DMS153 treated with DMSO at 0.1 percent for 48 hours (cell line): ENCODE data around the gene THSD4.
"Not testable (repeated sequence)": the region's sequence is repeated elsewhere in the genome, so short reads cannot be mapped to it uniquely, and the experiment has no call there.

Experiments used
- DNase-seq: peaks from one replicate; lab custom pipeline; 2025; ENCODE audit not compliant: unreplicated experiment; lab: John Stamatoyannopoulos, UW

Gene THSD4

DNA sequence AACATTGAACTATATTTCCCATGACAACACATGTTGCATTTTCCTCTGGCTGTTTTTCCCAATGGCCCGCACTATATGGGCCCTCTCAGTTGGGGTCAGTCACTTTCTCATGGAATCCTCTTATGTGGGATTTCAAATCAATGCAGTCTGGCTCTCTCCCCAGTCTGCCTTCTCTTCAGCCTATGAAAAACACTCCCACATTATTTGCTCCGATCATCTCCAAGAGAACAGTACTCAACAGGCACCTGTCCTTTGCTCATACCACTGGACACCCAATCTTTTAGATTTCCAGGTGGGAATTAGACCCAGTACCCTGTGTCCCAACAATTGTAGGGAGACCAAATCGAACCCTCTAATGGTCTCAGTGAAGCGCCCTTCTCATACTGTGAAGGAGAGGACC lies 251.3 kb downstream of the THSD4 start:
- no peak for DNase-seq

DNA sequence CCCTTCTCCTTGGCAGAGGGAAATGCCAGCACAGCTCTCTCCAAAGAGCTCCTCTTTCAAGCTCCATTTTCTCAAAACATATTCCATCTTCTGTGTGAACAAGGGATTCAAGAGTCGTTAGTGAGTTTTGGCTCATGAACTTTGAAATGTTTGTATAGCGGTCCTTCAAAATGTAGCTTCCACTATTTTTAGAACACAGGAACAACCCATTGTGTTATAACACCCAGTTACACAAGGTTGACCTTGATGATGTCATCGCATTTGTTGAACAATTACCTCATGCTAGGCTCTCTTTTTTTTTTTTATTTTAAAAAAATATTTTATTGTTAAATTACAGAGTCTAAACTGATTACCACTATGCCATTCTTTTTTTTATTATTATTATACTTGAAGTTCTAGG lies 251.7 kb downstream of the THSD4 start:
- no peak for DNase-seq

DNA sequence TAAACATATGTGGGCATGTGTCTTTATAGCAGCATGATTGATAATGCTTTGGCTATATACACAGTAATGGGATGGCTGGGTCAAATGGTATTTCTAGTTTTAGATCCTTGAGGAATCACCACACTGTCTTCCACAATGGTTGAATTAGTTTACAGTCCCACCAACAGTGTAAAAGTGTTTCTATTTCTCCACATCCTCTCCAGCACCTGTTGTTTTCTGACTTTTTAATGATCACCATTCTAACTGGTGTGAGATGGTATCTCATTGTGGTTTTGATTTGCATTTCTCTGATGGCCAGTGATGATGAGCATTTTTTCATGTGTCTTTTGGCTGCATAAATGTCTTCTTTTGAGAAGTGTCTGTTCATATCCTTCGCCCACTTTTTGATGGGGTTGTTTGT lies 252.5 kb downstream of the THSD4 start:
- not testable (repeated sequence) for DNase-seq

DNA sequence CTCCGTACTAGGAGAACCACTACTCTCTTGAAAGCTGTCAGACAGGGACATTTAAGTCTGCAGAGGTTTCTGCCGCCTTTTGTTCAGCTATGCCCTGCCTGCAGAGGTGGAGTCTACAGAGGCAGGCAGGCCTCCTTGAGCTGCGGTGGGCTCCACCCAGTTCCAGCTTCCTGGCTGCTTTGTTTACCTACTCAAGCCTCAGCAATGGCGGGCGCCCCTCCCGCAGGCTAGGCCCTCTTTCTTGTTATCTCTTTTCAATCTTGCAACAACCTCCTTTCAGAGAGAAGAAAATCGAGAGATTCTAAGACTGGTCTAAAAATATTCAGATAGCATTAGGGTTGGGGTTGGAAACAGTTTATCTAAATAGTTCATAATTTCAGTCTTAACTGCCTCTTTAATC lies 257.5 kb downstream of the THSD4 start:
- not testable (repeated sequence) for DNase-seq

DNA sequence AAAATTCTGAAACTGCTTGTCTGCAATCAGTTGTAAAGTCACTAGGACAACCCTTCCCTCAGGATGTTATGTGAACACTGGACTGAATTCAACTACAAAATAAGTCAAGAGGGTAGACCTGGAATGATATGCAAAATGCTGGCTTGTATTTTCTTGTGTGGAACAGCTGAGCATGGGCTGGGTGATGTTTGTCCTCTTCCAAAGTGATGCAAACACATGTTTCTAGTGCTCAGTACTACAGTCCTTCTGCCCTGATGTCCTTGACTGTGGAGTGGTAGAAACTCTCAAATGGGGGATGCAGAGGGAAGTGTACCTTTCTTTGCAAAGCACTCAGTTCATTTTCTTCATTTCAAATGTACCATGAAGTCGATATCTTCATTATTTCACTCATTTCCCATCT lies 258.6 kb downstream of the THSD4 start:
- DNase-seq, result no peak

DNA sequence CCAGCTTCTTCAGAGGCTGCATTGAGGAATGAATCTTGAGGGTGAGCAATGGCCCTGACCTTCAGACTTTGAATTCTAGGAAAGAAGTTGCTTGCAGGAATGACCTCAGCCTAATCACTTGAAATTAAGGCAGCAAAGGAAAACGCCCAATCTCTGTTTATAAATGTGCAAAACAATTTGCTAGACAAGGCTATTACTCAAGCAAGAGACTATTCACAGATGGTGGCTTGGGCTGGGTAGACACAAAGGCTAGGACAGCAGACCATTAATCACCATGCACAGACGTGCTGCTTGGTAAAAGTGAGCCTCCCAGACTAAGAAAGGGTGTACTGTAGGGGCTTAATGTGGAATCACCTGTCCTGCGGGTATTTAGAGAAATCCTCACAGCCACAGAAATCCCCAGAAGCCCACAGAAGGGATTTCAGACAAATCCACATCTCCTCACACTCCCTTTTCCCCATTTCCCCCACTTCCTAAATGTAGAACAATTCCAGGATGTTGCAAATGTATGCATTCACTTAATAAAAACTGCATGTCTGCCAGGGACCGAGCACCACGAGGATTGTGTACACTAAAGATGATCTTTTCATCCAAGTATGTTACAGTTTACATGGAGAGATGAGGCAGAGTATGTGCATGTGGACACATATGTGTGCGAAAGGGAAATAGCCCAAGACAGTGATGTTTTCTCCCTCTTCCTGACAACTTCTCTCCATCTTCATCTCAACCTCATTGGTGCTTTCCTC lies 259.5 kb downstream of the THSD4 start:
- no peak for DNase-seq

DNA sequence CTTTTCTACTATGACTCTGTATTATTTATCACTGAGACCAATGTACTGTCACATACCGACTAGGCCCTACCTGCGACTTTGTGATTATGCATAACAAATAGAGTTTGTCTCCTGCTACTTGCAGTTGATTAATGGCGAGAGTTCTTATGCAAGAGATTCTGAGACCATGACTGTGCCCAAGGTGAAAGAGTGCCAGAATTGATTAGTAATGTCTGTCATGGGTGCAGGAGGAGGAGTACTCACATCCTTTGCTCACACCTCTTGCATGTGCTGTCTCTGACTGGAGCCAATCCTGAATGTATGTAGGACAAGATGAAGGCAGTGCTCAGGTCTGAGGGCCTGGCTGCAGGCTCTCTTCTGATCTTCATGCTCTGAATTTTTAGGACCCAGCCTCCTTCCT lies 260.7 kb downstream of the THSD4 start:
- DNase-seq, result no peak

DNA sequence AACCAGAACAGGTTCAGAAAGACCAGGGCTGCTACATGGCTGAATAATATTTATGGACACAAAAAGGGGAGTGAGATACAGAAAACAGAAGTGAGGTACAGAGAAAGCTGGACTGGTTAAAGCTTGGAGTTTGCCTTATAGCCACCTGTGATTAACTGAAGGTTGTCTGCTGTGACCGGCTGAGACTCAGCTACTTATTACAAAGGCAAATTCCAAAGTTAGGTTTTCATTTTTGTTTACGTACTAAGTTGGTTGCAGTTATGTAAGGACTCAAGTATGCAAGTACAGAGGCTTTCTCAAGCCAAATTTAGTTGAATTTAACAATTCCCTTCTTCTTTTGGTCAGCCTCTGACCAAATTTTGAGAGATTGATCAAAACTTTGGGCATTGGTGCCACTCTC lies 264.6 kb downstream of the THSD4 start:
- no peak for DNase-seq

DNA sequence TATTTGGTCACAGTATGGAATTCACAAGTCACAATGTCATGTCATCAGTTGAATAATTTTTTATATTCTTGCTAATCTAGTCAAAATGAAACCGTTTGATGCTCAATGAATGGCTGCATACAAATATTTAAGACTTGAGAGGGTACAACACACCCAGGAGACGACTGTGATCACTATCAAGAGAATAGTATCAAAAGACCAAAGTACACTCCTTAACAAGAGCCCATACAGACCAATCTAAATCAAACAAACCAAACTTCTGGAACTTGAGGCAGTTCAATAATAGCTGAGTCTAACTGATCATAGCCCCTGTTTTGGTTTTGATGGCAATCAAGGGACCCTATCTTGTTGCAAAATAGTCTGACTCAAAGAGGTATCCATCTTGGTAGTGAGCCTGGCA lies 265.1 kb downstream of the THSD4 start:
- no peak for DNase-seq

DNA sequence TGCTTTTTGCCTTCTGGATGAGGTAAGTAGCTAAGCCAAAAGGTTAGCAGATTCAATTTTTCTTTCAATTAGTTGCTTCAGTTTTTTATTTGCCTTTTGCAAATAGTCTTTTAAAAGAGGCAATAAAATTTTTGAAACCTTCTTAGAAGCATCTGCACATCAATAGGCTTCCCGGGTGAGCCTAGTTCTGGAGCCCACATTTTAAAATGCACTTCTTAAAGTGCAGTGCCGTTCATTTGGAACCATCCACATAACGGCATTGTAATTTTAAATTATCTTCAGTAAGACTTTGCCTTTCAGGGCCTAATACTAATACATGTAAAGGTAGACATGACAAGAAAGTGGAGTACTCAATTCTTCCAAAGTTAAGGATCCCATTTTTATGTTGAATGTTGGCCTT lies 269.2 kb downstream of the THSD4 start:
- no peak for DNase-seq

DNA sequence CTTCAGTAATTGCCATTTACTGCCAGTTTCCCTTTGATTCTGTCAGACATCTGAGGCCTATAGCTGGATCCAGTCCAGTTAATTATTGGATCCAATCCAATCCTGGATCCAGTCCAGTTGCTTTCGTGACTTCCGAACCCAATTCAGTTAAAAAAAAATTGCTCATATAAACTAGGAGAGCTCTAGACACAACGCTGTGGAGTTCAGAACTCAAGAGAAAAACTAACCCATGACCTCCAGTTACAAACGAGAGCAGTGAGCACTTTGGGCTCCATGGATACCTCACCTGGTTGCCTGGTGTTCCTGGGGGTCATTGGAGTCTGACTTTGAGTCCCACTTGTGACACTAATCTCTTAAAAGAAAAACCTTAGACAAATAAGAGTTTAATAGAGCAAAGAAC lies 269.8 kb downstream of the THSD4 start:
- DNase-seq, result no peak

DNA sequence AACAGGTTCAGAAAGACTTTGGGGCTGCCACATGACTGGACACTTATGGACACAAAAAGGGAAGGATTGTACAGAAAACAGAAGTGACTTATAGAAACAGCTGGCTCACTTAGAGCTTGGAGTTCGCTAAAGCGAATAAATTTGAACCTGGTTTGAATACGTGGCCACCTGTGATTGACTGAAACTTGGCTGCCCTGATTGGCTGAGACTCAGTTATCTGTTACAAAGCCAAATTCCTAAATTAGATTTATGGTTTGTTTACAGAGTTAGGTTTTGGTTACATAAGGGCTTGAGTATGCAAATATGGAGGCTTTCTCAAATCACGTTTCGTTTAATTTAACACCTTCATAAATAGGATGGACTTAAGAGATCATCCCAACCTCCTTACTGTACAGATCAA lies 270.2 kb downstream of the THSD4 start:
- DNase-seq, result no peak

DNA sequence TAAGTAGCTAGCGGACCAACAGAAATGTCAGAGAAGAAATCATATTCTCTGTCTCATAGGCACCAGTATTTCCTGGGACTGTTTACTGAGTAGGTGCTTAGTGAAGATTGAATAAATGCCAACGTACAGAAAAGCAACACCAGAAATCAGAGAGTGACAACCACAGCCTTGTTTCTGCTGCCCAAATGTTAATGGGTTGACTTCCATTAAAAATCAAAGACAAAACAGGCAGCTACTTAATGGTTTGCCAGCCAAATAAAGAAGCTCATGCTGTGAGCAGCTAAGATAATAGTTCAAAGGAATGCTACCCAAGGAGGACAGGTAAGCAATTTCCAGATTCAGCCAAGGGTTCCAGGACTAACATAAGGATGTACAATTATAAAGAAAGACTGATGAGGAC lies 270.7 kb downstream of the THSD4 start:
- DNase-seq, result no peak

DNA sequence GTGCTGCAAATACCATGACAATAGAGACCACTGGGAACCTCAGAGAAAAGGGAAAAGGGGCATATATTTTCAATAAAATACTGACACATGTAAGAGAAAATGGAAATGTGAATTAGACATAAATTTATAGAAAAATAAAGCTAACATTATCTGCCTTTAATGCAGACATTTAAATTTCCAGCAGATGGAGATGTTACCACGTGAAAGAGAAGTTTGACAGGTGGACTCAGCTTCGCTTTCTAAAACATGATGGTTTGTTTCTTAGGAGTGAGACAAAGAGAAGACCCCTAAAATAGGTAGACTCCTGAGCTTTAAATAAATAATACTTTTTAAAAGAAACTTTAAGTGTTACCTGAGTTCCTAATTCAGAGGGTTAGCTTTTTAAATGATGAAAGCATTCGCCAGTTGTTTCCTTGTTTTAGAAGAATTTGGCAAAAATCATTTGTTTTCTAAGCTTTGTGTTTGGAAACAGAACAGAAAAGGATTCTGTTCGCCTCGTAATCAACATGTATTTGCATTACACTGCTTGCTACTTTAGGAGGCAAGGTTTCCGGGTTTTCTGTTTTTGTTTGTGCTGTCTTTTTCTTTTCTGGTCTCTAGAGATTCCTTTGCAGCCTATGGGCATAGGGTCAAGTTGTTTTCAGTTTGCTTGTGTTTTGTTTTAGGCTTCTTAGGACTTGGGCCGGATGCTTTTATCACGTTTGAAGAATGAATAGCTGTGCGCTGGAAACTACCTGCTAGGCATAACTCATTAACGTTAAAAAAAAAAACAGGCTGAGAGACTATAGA lies 271.4 kb downstream of the THSD4 start:
- DNase-seq, result no peak

DNA sequence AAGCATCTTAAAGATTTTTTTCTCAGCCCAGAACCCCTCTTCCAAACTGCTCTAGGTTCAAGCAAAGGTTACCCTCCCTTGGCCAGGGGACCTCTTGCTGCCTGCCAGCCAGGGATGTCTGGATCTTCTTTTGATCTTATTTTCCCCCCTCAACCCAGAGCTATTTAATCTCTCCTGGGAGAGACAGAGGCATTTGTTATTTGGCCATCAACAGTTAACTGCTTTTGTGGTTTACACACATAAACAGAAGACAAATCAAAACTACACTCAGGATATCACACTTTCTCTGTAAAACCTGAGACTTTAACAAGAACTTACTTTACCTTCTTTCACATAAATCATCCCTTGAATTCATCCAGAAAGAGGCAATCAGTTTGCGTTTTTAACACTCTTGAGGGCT lies 272.5 kb downstream of the THSD4 start:
- no peak for DNase-seq

DNA sequence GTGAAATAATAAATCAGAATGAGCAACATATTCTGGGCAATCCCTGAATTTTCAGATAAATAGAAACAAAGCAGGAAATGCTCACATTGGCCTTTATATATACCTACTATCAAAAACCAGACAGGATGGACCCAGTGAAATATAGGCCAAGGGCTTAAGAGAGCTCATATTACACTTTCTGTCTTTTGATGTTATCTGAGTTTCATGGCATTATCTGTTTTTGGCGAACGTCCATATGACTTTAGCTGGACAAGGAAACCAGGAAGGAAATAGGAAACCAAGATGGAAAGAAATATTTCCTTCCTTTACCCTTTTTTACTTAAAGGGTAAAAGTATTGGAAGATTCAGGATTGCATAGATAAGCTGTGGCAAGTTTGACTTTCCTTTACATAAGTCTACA lies 274.8 kb downstream of the THSD4 start:
- no peak for DNase-seq

DNA sequence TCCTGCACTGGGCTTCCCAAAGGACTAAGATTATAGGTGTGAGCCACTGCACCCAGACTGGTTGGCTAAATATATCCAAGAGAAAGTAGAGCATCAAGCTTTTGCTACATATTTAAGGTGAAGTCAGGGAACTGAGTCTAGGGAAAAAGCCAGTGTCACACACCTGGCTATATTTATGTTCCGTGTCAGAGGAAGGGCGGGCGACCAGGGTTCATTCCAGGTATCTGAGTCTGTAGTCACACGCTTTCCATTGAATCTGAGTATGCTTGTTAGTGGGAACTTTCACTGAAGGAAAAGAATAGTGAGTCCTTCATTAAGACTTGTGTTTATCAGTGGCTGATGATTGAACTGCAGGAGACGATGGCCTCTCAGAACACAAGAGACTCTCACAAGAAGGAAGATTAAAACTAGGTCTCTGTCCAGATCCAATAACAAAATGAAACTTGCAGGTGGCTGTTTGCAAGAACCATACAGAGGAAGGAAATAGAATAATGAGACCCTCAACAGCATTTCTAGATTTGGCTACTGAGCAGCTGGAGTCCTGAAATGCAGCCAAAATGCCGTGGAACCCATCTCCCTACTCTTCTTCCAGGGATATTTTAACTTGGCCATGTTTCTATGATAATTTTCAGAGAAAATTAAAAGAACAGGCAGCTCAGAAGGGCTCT lies 276.3 kb downstream of the THSD4 start:
- no peak for DNase-seq

DNA sequence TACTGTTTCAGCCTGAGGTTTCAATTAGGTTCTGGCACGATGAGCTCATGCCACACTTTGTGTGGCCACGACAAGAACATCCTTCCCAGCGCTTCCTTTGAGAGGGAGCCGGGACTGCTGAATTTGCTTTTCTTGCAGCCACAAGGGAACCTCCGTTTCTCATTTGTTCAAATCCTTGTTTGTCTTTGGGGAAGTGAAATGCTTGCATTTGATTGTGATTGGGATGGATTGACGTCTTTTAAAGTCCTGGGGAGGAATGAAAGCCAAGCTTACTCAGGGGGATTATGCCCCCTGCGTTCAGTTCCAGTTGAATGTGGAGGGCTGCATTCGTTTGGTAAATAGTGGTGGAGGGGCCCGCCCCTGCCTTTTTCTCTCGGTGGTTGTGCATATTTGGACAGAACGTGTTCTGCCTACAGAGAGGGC lies 277.6 kb downstream of the THSD4 start:
- no peak for DNase-seq

DNA sequence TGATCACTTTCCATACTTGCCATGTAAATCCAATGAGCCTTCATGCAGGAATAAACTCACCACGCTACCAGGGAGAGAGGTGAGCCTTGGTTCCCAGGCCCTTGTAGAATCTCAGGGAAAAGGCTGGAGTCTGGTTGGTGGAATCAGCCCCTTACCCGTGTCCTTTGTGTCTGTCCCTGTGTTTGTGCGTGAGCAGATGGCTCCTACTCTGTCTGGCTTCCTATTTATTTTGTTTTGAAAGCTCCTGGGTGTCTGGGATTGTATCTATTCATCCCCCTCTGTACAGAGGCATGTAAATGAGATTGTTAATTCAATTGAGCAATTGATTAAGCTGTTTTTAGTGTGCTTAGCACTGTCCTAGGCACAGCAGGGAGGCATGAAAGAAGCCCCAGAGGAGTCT lies 278.1 kb downstream of the THSD4 start:
- DNase-seq, result no peak

DNA sequence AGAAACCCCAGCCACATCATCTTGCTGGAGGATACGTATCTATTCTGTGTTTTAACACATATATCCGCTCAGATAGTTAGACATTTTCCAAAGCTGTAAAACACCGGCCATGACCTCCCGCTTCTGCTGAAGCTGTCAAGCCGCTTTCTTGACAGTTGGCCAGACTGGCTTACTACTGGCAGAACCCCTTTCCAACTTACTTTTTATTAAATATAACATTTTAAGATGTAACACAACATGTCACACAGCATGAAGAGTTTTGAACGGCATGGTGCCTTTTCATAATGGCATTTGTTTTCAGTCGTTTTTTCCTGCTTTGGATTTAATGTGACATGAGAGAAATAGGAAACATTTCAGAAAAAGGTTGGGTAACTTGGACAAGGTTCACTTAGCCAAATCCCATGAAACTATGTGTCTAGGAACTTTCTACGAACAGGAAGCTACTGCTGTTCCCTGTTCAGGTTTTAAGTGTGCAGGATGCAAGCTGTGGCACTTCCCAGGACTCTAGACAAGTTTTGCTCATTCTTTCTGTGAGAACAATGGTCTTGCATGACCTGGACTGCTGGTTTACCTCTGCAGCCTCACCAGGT lies 281.4 kb downstream of the THSD4 start:
- DNase-seq, result no peak

DNA sequence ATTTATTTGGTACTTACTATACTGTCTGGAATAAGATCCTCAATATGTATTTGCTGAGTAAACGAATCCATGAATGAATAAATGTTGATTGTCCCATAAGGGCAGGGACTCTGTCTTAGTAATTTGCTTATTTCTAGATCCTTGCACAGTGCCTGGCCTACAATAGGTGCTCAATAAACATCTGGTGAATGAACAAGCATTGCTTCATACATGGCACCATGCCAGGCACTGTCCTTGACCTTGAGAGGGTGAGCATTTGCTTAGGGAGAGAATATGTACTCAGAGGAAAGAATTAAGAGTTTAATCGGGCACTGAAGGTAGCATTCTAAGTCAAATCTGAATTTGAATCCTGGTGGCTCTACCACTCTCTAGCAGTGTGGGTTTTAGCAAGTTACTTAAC lies 282.1 kb downstream of the THSD4 start:
- DNase-seq, result no peak

DNA sequence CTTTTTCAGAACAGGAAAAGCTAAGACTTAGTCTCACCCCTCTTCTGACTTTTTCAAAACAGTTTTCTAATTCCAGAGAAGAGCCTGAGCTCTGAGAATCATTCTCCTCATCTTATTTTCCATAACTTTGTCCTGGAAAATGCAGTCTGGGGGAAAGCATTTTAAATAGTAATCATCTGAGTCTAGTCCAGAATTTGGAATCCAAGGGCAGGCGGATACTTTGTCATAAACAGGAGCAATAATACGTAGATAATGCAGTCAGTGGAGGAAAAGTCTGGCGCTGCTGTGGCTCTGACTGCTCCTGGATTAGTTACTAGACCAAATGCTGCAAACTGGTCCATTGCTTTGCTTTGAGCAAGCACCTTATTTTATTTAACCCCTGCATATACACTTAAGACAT lies 285.0 kb downstream of the THSD4 start:
- DNase-seq, result no peak
